Measurements from ENCODE around the gene NR2C2.

Gene NR2C2

DNA sequence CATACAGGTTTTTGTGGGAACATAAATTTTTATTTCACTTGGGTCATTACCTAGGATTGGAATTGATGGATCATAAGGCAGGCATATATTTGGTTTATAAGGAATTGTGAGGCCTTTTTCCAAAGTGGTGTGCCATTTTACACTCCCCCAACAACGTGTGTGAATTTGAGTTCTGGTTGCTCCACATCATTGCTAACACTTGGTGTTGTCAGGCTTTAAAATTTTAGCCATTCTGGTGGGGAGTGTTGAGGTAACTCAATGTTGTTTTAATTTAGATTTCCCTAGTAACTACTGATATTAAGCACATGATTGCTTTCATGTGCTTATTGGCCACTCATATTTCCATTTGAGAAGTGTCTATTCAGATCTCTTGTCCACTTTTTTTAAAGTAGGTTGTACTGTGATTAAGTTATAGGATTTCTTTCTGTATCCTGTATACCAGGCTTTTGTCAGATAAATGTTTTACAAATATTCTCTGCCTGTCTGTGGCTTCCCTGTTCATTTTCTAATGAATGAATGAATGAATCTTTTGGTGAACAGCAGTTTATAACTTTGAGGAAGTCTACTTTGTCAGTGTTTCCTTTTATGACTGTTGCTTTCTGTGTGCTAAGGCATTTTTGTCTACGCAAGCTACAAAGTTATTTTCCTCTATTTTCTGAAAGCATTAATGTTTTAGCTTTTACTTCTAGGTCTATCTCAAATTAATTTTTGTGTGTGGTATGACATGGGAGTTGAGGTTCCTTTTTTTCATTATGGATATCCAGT lies 17.9 kb upstream of the NR2C2 start:
- no peak for TF ChIP-seq ZNF274 (IDR thresholded peaks at IDR 0.05; ENCODE audit: low read depth, low read length)
- no peak overlapping the region for H3K4me3 ChIP-seq (ENCODE audit: low read length)

DNA sequence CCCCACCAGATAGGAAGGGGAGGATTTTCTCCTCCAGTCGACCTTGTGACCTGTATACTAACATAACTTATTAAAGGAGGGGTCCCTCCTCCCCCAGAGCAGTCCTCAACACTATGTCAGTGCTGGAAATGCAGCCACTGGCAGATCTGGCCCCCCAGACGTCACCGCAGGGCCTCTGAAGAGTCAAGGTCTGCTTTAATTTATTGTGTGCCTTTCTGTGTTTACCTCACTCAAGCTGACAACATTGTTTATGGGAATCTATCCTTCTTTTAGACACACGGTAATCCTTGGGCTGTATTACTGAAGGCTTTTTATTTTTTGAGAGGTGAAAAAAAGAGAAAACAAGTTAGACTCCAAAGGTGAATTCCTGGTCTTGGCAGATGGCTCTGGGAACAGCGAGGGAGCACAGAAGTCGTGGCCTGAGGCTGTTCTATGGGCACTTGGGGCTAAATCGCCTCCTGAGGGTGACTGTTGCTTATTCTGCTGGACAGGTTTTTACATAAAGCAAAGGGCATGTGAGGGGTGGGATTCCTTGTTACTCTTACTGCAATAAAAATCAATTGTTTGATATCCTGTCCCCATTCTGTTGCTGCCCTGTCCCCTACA lies 13.5 kb upstream of the NR2C2 start:
- no peak for TF ChIP-seq ZNF274 (IDR thresholded peaks at IDR 0.05; ENCODE audit: low read depth, low read length)
- H3K4me3 ChIP-seq (ENCODE audit: low read length) = no peak overlapping the region

DNA sequence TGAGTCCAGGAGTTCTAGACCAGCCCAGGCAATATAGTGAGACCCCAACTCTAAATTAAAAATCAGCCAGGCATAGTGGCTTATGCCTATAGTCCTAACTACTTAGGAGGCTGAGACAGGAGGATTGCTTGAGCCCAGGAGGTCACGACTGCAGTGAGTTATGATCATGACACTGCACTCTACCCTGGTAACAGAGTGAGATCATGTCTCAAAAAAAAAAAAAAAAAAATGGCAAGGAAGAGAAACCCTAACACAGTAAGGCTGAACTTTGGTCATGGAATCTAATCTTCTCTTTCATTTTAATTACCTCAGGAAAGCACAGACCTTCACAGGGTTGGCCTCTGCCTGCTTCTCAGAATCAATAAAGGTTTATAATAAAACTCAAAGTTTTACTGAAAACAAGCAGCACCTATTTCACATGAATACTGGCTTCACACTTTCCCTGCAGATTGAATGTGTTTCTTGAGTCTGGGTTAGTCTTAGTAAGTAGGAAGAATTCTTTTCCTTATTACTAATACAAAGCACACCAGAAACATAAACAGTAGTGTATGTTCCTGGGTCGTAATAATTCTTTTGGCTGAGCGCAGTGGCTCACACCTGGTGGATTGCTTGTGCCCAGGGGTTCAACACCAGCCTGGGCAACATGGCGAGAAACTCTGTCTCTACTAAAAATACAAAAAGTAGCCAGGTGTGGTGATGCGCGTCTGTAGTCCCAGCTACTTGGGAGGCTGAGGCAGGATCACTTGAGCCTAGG lies 11.6 kb upstream of the NR2C2 start:
- no peak for TF ChIP-seq ZNF274 (IDR thresholded peaks at IDR 0.05; ENCODE audit: low read depth, low read length)
- no peak overlapping the region for H3K4me3 ChIP-seq (ENCODE audit: low read length)

DNA sequence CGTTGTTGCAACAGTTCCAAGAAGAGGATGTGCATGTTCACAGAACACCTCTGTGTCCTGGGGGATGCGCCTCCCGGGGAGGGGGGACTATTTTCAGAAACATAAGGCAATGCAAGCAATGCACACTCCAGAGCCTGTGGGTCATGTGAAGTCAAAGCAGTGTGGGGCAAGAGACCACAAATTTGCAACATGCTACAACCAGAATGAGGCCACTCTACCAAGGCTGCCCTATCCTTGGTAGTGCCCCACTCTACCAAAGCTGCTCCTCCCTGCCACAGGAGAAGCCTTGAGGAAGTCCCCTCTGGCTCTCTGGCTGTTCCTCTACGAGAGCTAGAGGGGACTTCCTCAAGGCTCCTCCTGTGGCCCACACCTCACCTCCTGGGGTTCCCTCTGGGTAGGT lies 8.4 kb upstream of the NR2C2 start:
- no peak for TF ChIP-seq ZNF274 (IDR thresholded peaks at IDR 0.05; ENCODE audit: low read depth, low read length)

DNA sequence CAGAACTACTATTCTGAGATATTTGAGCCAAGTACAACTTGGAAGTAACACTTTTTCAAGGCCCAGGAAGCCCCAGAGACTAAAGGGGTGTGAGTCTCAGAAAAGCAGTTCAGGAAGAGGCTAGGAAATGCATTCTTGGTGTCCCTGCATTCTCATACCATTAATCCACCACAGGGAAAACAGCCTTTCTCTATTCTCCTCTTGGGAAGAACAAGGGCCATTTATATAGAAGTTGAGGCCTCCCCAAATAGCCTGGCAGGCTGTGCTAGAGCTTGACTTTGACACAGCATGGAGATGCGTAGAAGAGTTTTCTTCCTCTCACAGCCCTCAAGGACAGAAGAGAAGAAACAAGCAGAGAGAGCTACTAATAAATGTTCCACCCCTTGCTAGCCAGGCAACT lies 5.5 kb upstream of the NR2C2 start:
- H3K4me3 ChIP-seq (ENCODE audit: low read length) = no peak overlapping the region

More for the DNA sequence above, 8.4 kb upstream of the NR2C2 start:
- H3K4me3 ChIP-seq (ENCODE audit: low read length) = no peak overlapping the region

DNA sequence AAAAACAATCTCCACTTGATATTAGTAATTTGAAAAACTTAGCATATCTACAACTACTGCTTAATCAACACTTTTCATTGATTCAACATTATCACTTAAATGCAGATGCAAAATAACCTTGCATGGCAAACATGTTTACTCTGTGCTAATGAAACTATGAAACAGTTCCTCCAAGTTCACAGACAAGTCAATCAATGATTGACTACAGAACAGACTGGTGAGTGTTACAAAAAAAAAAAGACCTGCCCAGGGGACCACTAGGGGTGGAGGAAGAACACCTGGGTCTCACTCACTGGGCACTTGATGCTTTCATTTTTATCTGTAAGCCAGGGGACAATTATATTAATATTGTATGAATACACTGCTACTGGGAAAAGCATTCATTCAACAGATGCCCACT lies 4.3 kb upstream of the NR2C2 start:
- TF ChIP-seq ZNF274 (IDR thresholded peaks at IDR 0.05; ENCODE audit: low read depth, low read length) = no peak
- H3K4me3 ChIP-seq (ENCODE audit: low read length) = peak overlapping the region; percentile 21; the same call in 1 of the 2 replicates

More for the DNA sequence above, 5.5 kb upstream of the NR2C2 start:
- TF ChIP-seq ZNF274 (IDR thresholded peaks at IDR 0.05; ENCODE audit: low read depth, low read length) = no peak

DNA sequence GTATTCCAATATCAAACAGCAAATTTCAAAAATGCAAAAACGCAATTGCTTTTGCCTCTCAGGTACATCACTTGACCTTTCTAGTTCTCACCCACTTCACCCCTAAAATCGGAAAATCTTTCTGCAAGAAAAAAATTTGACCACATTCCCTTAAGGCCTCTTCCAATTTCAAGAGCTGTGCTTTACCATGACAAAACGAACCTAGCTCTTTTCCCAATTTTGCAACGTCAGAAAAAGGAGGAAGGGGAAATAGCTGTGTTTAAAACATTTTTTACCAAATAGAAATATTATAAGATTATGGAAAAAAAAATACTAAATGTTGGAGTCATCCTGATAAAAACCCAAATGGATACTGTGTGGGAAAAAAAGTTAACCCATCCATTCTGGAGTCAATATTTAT lies 1.1 kb upstream of the NR2C2 start:
- peak overlapping the region; percentile 89; the same call in 1 of the 2 replicates for H3K4me3 ChIP-seq (ENCODE audit: low read length)
- TF ChIP-seq ZNF274 (IDR thresholded peaks at IDR 0.05; ENCODE audit: low read depth, low read length) = no peak

DNA sequence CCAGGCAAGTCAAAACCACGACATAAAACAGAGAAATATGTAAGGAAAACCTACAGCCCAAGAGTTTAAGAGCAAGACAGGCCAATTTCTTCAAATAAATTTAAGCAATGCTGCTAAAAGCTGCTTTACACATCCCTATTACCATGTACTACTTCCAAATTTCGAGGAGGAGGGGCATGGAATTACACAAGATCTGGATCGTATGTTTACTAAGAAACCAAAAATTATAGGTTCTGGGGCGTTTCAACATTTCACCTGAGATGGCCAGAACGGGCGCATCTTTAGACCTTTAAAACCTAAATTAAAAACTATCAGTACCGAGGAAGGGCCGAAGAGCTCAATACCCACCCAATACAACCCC lies 664 bp upstream of the NR2C2 start:
- no peak for TF ChIP-seq ZNF274 (IDR thresholded peaks at IDR 0.05; ENCODE audit: low read depth, low read length)
- H3K4me3 ChIP-seq (ENCODE audit: low read length) = peak overlapping the region; percentile 89

DNA sequence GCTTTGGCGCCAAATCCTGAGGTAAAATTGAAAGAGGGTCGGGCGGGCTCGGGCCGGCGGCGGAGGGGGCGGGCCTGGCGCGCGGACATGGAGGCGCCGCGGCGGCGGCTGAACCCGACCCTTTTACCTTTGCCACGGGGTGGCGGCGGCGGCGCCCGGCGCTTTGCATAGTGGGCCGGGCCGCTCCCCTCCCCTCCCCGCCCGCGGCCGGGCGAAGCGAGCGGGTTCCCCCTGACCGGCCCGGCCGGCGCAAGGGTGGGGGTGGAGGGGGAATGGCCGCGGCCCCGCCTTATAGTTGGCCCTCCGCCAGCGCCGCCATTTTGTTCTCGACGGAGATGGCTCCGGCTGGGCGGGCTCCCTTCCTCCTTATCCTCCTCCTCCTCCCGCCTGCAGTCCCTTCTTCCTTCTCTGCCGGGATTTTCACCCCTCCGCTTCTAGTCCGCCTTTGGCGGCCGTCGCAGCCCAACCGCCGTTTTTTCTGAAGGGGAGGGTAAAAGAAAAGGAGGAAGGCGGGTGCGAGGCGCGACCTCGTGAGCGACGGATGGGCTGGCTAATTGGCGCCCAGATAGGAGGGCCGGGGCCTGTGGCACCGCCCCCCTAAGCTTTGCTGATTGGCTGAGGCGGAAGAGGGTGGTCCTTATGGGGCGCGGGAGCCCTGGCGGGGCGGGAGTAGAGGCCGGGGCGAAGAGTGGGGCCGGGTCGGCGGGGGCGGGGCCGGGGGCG lies 664 bp downstream of the NR2C2 start:
- peak overlapping the region; percentile 89 for H3K4me3 ChIP-seq (ENCODE audit: low read length)
- TF ChIP-seq ZNF274 (IDR thresholded peaks at IDR 0.05; ENCODE audit: low read depth, low read length) = no peak

DNA sequence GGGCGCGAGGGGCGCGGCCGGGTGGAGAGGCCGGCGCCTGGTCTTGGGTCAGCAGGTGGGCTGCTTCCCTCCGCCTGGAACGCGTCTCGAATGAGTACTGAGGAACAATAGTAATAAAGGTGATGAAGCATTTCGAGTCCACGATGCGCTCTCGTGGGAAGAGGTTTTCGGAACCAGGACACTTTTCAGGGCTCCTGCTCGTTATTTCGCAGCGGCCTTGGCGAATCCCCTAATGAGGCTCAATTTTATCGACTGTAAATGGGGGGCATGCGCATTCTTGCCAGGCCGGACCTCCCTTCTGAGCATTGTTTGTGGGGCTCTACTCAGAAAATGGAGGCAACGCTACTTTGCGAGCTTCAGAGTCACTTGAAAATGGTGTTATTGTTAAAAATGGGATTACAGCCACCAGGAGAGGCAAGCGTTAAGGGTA lies 1.2 kb downstream of the NR2C2 start:
- TF ChIP-seq ZNF274 (IDR thresholded peaks at IDR 0.05; ENCODE audit: low read depth, low read length) = no peak
- peak overlapping the region; percentile 98 for H3K4me3 ChIP-seq (ENCODE audit: low read length)

DNA sequence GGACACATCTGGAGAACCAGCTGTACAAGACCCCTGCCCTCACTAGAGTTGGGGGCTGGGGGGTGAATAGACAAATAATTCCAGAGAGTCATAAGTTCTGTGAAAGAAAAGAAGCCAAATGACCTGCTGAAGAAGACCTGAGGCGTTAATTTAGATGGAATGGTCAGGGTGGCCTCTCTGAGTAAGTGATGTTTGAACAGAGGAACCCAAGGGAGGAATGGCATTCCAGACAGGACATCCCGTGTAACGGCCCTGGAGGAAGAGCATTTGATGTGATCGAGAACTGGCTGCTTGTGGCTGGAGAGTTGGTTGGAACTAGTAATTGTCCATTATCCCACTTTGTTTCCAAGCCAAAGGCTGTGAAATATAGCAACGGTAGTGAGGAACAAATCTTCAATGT lies 1.7 kb downstream of the NR2C2 start:
- peak overlapping the region; percentile 98 for H3K4me3 ChIP-seq (ENCODE audit: low read length)
- no peak for TF ChIP-seq ZNF274 (IDR thresholded peaks at IDR 0.05; ENCODE audit: low read depth, low read length)

DNA sequence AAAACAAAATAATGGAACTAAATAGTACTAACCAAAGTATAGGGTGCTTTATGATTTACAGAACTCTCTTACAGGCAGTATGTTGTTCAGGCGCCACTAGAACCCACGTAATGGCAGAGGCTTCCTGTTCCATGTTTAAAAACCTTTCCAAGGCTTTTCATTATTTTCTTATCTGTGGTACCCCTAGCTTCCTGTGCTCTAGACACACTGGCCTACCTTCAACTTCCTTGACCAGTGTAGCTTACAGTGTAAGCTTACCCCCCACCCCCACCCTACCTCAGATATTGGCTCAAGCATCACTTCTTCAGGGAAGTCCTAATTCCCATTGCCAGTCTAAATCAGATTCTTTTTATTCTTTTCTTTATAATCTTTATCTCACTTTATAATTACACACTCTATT lies 2.9 kb downstream of the NR2C2 start:
- TF ChIP-seq ZNF274 (IDR thresholded peaks at IDR 0.05; ENCODE audit: low read depth, low read length) = no peak
- no peak overlapping the region for H3K4me3 ChIP-seq (ENCODE audit: low read length)

DNA sequence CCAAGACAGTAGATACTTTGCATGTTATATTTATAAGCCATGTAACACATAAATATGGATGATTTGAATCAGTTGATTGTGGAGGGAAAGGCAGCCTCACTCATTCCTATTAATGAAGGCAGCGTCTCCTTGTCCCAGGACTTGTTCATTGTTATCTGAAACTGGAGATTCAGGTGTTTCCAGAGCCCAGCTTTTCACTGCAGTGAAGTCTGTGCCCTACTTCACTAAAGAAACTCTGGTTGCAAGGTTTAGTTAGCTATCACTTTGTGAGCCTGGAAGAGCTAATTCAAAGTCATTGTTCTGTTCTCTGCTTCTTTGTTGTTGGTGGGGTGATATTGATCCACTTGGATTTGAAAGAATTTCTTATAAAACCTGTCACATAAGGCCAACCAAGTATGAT lies 9.8 kb downstream of the NR2C2 start:
- no peak for TF ChIP-seq ZNF274 (IDR thresholded peaks at IDR 0.05; ENCODE audit: low read depth, low read length)
- H3K4me3 ChIP-seq (ENCODE audit: low read length) = no peak overlapping the region

DNA sequence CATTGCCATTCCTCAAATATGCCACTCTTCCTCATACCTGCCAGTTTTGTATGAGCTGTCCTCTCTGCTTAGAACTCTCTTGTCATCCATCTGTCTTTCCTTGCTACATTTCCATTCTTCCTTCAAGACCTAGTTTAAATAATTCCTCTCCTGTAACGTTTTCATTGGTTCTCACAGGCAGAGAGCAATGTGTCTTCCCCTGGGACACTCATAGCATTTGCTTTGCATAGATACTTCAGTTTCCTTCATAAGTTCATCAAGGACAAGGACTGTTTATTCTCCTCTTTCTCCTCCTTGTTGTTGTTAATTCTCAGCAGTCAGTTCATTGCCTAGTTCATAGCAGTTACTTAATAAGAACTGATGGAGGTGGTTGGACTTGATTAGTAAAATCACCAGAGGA lies 10.5 kb downstream of the NR2C2 start:
- H3K4me3 ChIP-seq (ENCODE audit: low read length) = no peak overlapping the region
- TF ChIP-seq ZNF274 (IDR thresholded peaks at IDR 0.05; ENCODE audit: low read depth, low read length) = no peak

All from GM08714 (cell line).